ENCODE results near the gene OR4C6. TPM values are rescaled to one million over a fixed set of nuclear protein-coding genes. Genes with fewer than 3 reads are reported as not detected.

Gene OR4C6
- not detected in 2 replicates for total RNA-seq

GRCh38 chr11:55661901-55662300, at the start of gene OR4C6:
OR4C6 (plus strand) TSS chr11:55662201; CDS start chr11:55665167, 2,966 bp downstream.
- intact Hi-C loops (cut with micrococcal nuclease) = no loop called here
- Mint-ChIP-seq H3K4me3 (no peak within 1 kb of the TSS), H3K27me3 (ENCODE audit: insufficient read depth) (no peaks in the 10 kb centered on the region), H3K4me1 (ENCODE audit: low read depth) (no peaks in the 10 kb centered on the region), H3K27ac (no peak within 1 kb of the TSS), H3K9me3 (peaks cover 24% of the 10 kb centered on the region), H3K36me3 (ENCODE audit: low read depth) (no peaks in the 10 kb centered on the region)
- no peak for DNase-seq (ENCODE audit: low spot score)

GRCh38 chr11:55624531-55624930, 37.5 kb upstream of the OR4C6 start:
- Mint-ChIP-seq H3K27ac (no peak overlapping the region), H3K4me1 (ENCODE audit: low read depth) (no peaks in the 10 kb centered on the region), H3K9me3 (peaks cover 62% of the 10 kb centered on the region), H3K4me3 (no peak overlapping the region), H3K36me3 (ENCODE audit: low read depth) (no peaks in the 10 kb centered on the region), H3K27me3 (ENCODE audit: insufficient read depth) (no peaks in the 10 kb centered on the region)
- no peak for DNase-seq (ENCODE audit: low spot score)
- intact Hi-C loops (cut with micrococcal nuclease) = no loop called here

DNA sequence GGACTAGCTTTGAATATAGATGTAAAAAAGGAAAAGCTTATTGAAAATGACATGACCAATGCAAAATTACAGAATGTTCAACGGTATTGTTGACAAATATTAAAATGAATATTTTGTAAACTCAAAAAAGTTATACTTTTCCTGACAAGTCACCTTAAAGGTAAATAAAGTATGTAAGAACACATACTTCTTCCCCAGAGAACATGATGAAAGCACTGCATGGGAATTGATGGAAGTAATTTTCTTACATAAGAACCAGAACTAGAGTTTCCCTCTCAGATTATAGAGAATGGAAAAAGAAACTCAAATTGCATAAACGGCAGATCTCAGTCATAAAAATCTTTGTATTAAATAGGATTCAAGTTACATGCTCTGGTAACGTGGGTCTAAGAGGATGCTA, 27.2 kb upstream of the OR4C6 start, which contains the start of gene OR4P4:
Gene OR4P4, plus strand, starts transcription at position 301 of the 400 bp plus-strand sequence.
- peaks cover 30% of the 10 kb centered on the region for H3K9me3 Mint-ChIP-seq
- no peak within 1 kb of the TSS for H3K27ac Mint-ChIP-seq
- H3K36me3 Mint-ChIP-seq (ENCODE audit: low read depth) = no peaks in the 10 kb centered on the region
- H3K27me3 Mint-ChIP-seq (ENCODE audit: insufficient read depth) = no peaks in the 10 kb centered on the region
- DNase-seq (ENCODE audit: low spot score) = no peak
- intact Hi-C loops (cut with micrococcal nuclease) = no loop called here
- no peak within 1 kb of the TSS for H3K4me3 Mint-ChIP-seq
- no peaks in the 10 kb centered on the region for H3K4me1 Mint-ChIP-seq (ENCODE audit: low read depth)

GRCh38 chr11:55648027-55648426, 14.0 kb upstream of the OR4C6 start, which contains the start of gene OR4S2:
OR4S2 (plus strand) TSS chr11:55648327; CDS start chr11:55650904, 2,577 bp downstream.
- H3K9me3 Mint-ChIP-seq = peaks cover 36% of the 10 kb centered on the region
- H3K36me3 Mint-ChIP-seq (ENCODE audit: low read depth) = no peaks in the 10 kb centered on the region
- no peak within 1 kb of the TSS for H3K4me3 Mint-ChIP-seq
- intact Hi-C loops (cut with micrococcal nuclease) = no loop called here
- H3K27me3 Mint-ChIP-seq (ENCODE audit: insufficient read depth) = no peaks in the 10 kb centered on the region
- DNase-seq (ENCODE audit: low spot score) = no peak
- no peak within 1 kb of the TSS for H3K27ac Mint-ChIP-seq
- H3K4me1 Mint-ChIP-seq (ENCODE audit: low read depth) = no peaks in the 10 kb centered on the region

DNA sequence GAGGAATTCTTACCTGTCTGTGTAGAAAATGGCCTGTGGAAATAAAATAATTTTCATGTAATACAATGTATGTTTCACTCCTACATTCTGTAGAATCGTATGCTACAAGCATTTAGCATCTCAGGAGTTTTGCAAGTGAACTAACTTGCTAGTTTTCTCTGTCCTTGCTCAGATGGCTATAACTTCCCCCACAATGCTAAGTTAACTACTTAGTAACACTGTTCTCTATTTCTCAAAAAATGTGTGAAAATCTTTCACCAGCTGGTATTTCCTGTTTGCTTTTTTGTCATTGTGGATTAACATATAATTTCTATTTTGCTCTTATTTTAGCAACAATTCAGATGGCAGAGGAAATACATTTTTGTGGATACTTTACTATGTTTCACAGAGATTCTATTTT, 9.4 kb upstream of the OR4C6 start:
- DNase-seq (ENCODE audit: low spot score) = no peak
- Mint-ChIP-seq H3K36me3 (ENCODE audit: low read depth) (no peaks in the 10 kb centered on the region), H3K9me3 (peaks cover 35% of the 10 kb centered on the region), H3K4me1 (ENCODE audit: low read depth) (no peaks in the 10 kb centered on the region), H3K4me3 (no peak overlapping the region), H3K27ac (no peak overlapping the region), H3K27me3 (ENCODE audit: insufficient read depth) (no peaks in the 10 kb centered on the region)
- intact Hi-C loops (cut with micrococcal nuclease) = no loop called here

- intact Hi-C loops (cut with micrococcal nuclease) = no loop called here
- Mint-ChIP-seq H3K9me3 (peaks cover 33% of the 10 kb centered on the region), H3K4me1 (ENCODE audit: low read depth) (no peaks in the 10 kb centered on the region), H3K4me3 (no peak overlapping the region), H3K36me3 (ENCODE audit: low read depth) (no peaks in the 10 kb centered on the region), H3K27me3 (ENCODE audit: insufficient read depth) (no peaks in the 10 kb centered on the region), H3K27ac (no peak overlapping the region)
- no peak for DNase-seq (ENCODE audit: low spot score)
These were observed 6.9 kb upstream of the OR4C6 start for GRCh38 chr11:55655096-55655495.

GRCh38 chr11:55658031-55658573, 3.9 kb upstream of the OR4C6 start:
- no peak overlapping the region for H3K27ac Mint-ChIP-seq
- intact Hi-C loops (cut with micrococcal nuclease) = no loop called here
- H3K4me1 Mint-ChIP-seq (ENCODE audit: low read depth) = no peaks in the 10 kb centered on the region

DNA sequence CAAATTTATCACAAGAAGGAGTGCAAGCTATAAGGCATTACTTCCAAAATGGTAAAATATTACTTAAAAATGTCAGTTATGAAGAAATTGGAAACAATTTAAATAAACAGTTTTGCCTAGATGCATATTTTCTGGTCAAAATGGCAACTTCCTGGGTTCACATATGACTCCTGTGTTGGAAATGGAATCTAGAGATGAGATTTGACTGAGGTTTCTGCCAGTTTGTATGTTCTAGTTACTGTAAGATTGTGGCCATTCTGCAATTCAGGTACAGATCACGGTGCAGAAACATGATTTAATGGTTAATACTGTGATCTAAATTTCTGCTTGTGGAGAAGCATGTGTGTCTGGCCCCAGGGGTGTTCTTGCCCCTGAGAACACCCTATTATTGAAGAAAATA, 3.4 kb upstream of the OR4C6 start:
- Mint-ChIP-seq H3K4me3 (no peak overlapping the region), H3K27me3 (ENCODE audit: insufficient read depth) (no peaks in the 10 kb centered on the region), H3K27ac (no peak overlapping the region), H3K36me3 (ENCODE audit: low read depth) (no peaks in the 10 kb centered on the region), H3K9me3 (peaks cover 27% of the 10 kb centered on the region), H3K4me1 (ENCODE audit: low read depth) (no peaks in the 10 kb centered on the region)
- DNase-seq (ENCODE audit: low spot score) = no peak
- intact Hi-C loops (cut with micrococcal nuclease) = no loop called here

More at GRCh38 chr11:55658031-55658573, 3.9 kb upstream of the OR4C6 start:
- no peaks in the 10 kb centered on the region for H3K36me3 Mint-ChIP-seq (ENCODE audit: low read depth)
- H3K4me3 Mint-ChIP-seq = no peak overlapping the region
- H3K9me3 Mint-ChIP-seq = peaks cover 26% of the 10 kb centered on the region
- DNase-seq (ENCODE audit: low spot score) = no peak
- H3K27me3 Mint-ChIP-seq (ENCODE audit: insufficient read depth) = no peaks in the 10 kb centered on the region

DNA sequence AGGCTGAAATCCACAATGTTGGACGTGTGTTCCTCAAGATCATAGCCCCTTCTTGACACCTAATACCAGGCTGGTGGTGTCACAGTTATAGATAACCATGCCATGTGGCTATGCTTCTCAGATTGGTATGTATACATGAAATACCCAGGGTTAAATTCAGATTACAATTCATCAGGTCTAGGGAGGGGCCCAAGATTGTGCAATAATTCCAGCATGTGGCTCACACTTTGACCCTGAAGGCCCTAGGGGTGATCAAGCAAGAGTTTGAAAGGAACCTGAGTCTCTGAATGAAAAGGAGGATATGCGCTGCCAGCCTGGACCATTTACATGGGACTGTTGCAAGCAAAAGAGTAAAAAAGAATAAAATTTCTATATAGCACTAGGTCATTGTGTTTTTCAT, 7.4 kb downstream of the OR4C6 start:
- Mint-ChIP-seq H3K27ac (no peak overlapping the region), H3K9me3 (peaks cover 22% of the 10 kb centered on the region), H3K36me3 (ENCODE audit: low read depth) (no peaks in the 10 kb centered on the region), H3K27me3 (ENCODE audit: insufficient read depth) (no peaks in the 10 kb centered on the region), H3K4me1 (ENCODE audit: low read depth) (no peaks in the 10 kb centered on the region), H3K4me3 (no peak overlapping the region)
- intact Hi-C loops (cut with micrococcal nuclease) = no loop called here
- no peak for DNase-seq (ENCODE audit: low spot score)

GRCh38 chr11:55673860-55674259, 11.9 kb downstream of the OR4C6 start:
- no peak for DNase-seq (ENCODE audit: low spot score)
- intact Hi-C loops (cut with micrococcal nuclease) = no loop called here
- Mint-ChIP-seq H3K36me3 (ENCODE audit: low read depth) (no peaks in the 10 kb centered on the region), H3K4me1 (ENCODE audit: low read depth) (no peaks in the 10 kb centered on the region), H3K9me3 (peaks cover 8% of the 10 kb centered on the region), H3K4me3 (no peak overlapping the region), H3K27me3 (ENCODE audit: insufficient read depth) (no peaks in the 10 kb centered on the region), H3K27ac (no peak overlapping the region)

DNA sequence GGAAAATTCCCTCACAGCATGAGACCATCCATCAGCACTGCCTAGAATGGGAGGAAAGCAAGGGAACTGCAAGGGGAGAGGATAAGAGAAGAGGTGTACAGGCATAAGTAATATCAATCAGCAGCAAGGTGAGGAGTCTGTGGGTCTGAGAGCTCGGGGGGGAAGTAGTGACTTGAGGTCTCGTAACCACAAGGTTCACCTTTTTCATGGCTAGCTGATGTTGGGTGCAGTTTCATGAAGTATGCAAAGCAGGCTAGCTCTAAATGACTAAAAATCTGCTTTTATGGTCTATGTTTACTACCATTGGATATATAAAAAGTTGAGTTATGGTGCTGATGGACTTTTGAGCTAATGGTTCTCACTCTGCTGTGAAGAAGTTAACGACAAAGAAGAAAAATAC, 35.8 kb downstream of the OR4C6 start:
- H3K27me3 Mint-ChIP-seq (ENCODE audit: insufficient read depth) = no peaks in the 10 kb centered on the region
- intact Hi-C loops (cut with micrococcal nuclease) = no loop called here
- H3K9me3 Mint-ChIP-seq = peaks cover 16% of the 10 kb centered on the region
- no peak for DNase-seq (ENCODE audit: low spot score)
- no peak overlapping the region for H3K27ac Mint-ChIP-seq
- no peaks in the 10 kb centered on the region for H3K36me3 Mint-ChIP-seq (ENCODE audit: low read depth)
- H3K4me3 Mint-ChIP-seq = no peak overlapping the region
- H3K4me1 Mint-ChIP-seq (ENCODE audit: low read depth) = no peaks in the 10 kb centered on the region

DNA sequence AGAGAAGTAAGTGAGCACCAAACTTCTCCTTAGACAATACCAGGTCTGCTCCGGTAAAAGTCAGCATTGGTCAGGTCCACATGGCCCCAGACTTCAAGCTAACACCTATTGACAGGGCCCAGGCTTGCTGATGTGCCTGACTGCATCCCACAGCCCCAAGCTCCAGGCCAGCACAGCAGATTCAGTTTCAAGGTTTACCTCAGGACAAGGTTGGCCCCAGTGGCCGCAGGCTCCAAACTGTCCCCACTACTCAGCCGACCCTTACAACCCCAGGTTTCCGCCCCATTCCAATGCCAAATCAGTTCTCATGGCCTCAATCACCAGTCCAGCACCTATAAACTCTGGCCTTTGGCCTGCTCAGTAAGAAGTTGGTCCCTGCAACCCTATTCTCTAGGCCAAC, 39.4 kb downstream of the OR4C6 start:
- no peaks in the 10 kb centered on the region for H3K36me3 Mint-ChIP-seq (ENCODE audit: low read depth)
- H3K27ac Mint-ChIP-seq = no peak overlapping the region
- H3K9me3 Mint-ChIP-seq = peaks cover 22% of the 10 kb centered on the region
- no peak overlapping the region for H3K4me3 Mint-ChIP-seq
- DNase-seq (ENCODE audit: low spot score) = no peak
- no peaks in the 10 kb centered on the region for H3K27me3 Mint-ChIP-seq (ENCODE audit: insufficient read depth)
- intact Hi-C loops (cut with micrococcal nuclease) = no loop called here
- H3K4me1 Mint-ChIP-seq (ENCODE audit: low read depth) = no peaks in the 10 kb centered on the region

- Mint-ChIP-seq H3K36me3 (ENCODE audit: low read depth) (no peaks in the 10 kb centered on the region), H3K27me3 (ENCODE audit: insufficient read depth) (no peaks in the 10 kb centered on the region), H3K9me3 (peaks cover 16% of the 10 kb centered on the region), H3K4me3 (no peak overlapping the region), H3K27ac (no peak overlapping the region), H3K4me1 (ENCODE audit: low read depth) (no peaks in the 10 kb centered on the region)
- intact Hi-C loops (cut with micrococcal nuclease) = no loop called here
- DNase-seq (ENCODE audit: low spot score) = no peak
These were observed 45.0 kb downstream of the OR4C6 start for GRCh38 chr11:55707029-55707428.
